Measurements from ENCODE around the gene RECQL. TPM values are rescaled to one million over a fixed set of nuclear protein-coding genes. Genes with fewer than 3 reads are reported as not detected.

The RECQL gene
- total and polyA plus RNA-seq, 9 of the 15 experiments (the other 6 are each of a cell fraction or from before 2014, with no cell fraction given) = 22.2 to 44.7 (median 28.5) TPM

DNA sequence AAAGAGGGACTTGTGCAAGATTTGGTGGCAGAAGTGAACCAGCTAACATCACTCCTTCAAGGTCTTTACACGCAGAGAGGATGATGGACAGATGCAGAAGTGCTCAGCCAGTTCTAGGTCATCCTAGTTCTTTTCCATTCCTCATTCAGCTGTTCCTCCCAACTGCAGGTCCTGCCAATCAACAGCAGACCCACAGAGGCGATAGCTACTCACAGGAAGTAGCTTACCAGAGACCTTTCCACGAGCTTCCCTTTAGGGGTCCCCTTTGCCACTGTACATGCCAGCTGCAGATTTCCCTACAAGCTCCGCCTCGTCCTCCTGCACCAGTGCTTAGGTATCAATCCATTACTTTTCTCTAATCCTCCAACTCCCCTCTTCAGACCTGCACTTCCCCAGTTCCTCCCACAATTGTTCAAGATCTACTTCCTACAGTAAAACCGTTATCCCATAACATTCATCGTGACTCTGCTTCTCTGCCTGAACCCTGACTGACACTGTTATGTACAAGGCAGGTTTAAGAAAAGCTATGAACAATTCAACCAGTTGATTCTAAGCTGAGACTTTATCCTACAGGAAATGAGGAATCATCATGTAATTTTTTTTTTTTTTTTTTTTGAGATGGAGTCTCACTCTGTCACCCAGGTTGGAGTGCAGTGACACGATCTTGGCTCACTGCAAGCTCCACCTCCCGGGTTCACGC is 22.5 kb downstream of the RECQL start (continued):
- TF ChIP-seq MAZ (CRISPR knock-in tag; conservative IDR thresholded peaks at IDR 0.05 in 1 of 2, IDR thresholded peaks at IDR 0.05 in 1 of 2) (no peak), ETV1 (tag; conservative IDR thresholded peaks at IDR 0.05; ENCODE audit: low read depth) (no peak), PTBP1 (IDR thresholded peaks at IDR 0.05; ENCODE audit: low read depth, low read length) (no peak), FOS (IDR thresholded peaks at IDR 0.05; ENCODE audit: extremely low read depth, insufficient read length) (no peak), MCM2 (IDR thresholded peaks at IDR 0.05; ENCODE audit: low read depth) (no peak), HMG20A (CRISPR knock-in tag; conservative IDR thresholded peaks at IDR 0.05) (no peak), ZNF274 (IDR thresholded peaks at IDR 0.05; ENCODE audit: borderline replicate concordance, low read depth, low read length) (no peak), FOXM1 (IDR thresholded peaks at IDR 0.05; ENCODE audit: low read depth) (no peak), FOXM1 (CRISPR knock-in tag; IDR thresholded peaks at IDR 0.05; ENCODE audit: low read depth) (no peak), ZBTB7A (IDR thresholded peaks at IDR 0.05; ENCODE audit: borderline replicate concordance, control insufficient read depth, low read depth, low read length) (no peak), HMGN3 (IDR thresholded peaks at IDR 0.05; ENCODE audit: borderline replicate concordance, extremely low read depth, insufficient read length, low read depth, low read length) (no peak)
- TF ChIP-seq, protein P1, sequence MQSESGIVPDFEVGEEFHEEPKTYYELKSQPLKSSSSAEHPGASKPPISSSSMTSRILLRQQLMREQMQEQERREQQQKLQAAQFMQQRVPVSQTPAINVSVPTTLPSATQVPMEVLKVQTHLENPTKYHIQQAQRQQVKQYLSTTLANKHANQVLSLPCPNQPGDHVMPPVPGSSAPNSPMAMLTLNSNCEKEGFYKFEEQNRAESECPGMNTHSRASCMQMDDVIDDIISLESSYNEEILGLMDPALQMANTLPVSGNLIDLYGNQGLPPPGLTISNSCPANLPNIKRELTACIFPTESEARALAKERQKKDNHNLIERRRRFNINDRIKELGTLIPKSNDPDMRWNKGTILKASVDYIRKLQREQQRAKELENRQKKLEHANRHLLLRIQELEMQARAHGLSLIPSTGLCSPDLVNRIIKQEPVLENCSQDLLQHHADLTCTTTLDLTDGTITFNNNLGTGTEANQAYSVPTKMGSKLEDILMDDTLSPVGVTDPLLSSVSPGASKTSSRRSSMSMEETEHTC (IDR thresholded peaks at IDR 0.05) = no peak
- TF ChIP-seq, protein P2, sequence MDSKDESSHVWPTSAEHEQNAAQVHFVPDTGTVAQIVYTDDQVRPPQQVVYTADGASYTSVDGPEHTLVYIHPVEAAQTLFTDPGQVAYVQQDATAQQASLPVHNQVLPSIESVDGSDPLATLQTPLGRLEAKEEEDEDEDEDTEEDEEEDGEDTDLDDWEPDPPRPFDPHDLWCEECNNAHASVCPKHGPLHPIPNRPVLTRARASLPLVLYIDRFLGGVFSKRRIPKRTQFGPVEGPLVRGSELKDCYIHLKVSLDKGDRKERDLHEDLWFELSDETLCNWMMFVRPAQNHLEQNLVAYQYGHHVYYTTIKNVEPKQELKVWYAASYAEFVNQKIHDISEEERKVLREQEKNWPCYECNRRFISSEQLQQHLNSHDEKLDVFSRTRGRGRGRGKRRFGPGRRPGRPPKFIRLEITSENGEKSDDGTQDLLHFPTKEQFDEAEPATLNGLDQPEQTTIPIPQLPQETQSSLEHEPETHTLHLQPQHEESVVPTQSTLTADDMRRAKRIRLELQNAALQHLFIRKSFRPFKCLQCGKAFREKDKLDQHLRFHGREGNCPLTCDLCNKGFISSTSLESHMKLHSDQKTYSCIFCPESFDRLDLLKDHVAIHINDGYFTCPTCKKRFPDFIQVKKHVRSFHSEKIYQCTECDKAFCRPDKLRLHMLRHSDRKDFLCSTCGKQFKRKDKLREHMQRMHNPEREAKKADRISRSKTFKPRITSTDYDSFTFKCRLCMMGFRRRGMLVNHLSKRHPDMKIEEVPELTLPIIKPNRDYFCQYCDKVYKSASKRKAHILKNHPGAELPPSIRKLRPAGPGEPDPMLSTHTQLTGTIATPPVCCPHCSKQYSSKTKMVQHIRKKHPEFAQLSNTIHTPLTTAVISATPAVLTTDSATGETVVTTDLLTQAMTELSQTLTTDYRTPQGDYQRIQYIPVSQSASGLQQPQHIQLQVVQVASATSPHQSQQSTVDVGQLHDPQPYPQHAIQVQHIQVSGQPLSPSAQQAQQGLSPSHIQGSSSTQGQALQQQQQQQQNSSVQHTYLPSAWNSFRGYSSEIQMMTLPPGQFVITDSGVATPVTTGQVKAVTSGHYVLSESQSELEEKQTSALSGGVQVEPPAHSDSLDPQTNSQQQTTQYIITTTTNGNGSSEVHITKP (IDR thresholded peaks at IDR 0.05; ENCODE audit: partially characterized antibody) = no peak
